DMS153 (cell line): ENCODE measurements around the gene GABPB2.
"Not testable (repeated sequence)": the region's sequence is repeated elsewhere in the genome, so short reads cannot be mapped to it uniquely, and the experiment has no call there.

Source experiments
- DNase-seq: peaks from one replicate; lab custom pipeline; 2025; lab: John Stamatoyannopoulos, UW

Gene GABPB2

DNA sequence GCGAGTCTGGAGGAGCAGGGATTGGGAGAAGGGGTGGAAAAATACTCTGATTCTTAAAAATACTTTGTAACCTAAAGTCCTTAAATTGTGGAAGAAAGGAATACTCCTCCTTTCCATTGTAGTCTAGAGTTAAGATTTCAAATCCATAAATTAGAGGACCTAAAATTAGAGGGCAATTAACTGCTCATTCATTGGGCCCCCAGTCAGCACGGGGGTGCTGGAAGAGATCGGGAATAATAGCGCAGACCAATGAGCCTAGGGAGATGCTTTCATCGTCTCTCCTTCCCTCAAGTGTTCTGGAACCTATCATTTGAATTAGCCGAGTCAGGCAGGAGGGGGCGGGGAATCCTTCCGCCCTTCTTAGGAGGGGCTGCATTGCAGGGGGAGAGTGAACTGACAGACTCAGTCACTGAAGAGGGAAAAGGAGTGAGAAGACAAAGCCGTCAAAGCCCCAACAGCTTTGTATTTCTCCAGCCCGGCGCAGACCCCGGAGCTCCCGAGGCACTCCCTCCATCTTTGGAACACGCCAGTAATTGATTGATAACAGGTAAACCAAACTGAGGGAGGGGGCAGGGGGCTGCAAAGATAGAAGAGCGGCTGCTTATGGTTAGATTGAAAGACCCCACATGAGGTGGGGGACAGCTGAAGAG lies 10.4 kb upstream of the GABPB2 start, which contains the start of gene MLLT11:
Gene MLLT11 (plus strand): TSS at position 391 of the 650 bp plus-strand sequence. CDS start 6,828 bp downstream, outside the sequence.
- peak; percentile 67 for DNase-seq

DNA sequence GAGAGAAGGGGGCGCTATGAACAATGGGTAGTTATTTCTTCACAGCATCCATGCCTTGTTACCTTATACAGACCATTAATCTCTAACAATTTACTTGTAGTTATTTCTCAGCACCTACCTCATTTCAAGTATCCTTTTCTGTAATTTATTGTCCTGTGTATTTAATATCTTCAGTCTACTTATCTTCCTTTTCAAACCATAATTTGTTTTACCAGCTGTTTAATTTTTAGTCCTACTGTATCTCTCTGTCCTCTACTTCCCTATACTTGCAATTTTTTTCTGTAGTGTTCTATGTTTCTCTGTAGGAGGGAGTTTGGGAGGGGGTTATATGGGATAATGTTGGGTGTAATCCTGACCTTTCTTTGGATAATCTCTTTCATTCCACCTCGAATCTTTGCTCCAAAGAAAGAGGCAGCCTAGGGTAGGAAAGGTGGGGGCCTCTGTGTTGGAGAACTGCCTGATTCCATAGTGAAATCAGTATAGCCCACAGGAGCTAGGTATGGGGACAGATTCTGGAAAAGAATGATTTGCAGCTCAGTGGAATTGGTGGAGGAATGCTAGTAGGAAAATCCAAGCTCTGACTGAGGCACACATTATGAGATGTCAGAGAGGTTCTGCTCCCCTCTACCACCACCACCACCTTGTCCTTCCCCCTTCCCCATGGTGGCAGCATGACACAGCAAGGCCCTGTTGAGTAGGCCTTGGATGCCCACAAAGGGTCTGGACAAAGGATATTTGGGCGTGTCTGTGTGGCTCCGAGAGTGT lies 9.7 kb upstream of the GABPB2 start:
- DNase-seq, result no peak

DNA sequence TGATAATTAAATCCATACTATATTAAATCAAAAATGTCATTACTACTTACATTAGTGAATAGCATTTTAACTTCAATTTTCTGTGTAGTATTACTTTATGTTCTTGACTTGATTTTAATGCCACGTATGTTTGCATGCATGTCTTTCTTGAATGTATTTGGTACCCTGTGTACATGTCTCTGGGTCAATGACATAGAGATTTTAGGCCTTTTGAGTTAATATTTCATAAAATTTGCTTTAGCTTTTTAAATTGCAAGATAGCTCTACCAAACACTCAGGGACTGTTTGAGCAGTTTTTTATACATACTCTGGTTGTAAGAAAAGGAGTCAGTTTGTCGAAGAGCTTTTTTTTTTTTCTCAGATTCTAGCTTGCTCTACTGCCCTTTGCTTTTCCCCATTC lies 8.9 kb upstream of the GABPB2 start:
- DNase-seq, result no peak

DNA sequence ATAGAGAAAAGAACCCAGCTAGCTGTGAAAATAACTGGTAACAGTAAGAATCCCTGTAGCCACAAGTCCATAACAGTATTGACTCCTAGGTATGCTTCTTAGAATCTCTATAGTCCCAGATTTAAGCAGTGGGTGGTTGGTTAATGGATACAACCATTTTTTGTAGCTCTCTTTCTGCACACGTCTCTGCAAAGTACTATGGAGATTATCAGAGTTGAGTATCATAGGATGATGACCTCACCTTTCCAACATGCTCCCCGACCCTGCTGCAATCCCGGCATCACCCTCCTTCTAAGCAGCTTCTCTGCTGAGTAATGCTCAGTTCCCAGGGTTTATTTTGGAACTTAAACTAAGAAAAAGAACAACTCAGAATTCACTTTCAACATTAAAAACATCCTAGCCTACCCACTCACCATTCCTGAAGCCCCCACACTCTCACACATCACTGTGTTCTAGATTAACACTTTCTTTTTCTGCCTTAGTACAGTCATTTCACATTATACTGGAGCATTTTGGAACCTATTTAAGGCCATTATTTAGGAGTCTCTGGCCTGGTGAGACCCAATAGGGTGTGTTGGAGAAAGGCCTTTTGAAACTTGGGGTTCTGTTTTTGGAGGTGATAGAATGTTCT lies 7.7 kb upstream of the GABPB2 start:
- DNase-seq, result no peak

DNA sequence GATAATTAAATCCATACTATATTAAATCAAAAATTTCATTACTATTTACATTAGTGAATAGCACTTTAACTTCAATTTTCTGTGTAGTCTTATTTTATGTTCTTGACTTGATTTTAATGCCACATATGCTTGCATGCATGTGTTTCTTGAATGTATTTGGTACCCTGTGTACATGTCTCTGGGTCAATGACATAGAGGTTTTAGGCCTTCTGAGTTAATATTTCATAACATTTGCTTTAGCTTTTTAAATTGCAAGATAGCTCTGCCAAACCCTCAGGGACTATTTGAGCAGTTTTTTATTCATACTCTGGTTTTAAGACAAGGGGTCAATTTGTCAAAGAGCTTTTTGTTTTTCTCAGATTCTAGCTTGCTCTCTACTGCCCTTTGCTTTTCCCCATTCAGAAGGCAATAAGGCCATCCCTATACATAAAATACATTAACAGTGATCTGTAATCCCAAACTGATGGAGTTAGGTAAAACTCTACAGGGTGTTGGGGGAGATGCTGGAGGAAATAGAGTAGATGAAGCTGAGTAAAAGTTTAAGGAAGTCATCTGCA lies 5.4 kb upstream of the GABPB2 start:
- DNase-seq, result no peak

DNA sequence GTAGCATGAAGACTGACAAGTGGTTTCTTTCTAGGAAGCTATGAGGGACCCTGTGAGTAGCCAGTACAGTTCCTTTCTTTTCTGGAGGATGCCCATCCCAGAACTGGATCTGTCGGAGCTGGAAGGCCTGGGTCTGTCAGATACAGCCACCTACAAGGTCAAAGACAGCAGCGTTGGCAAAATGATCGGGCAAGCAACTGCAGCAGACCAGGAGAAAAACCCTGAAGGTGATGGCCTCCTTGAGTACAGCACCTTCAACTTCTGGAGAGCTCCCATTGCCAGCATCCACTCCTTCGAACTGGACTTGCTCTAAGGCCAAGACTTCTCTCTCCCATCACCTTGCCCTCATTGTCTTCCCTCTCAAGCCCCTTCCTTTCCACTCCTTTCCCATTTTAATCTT lies 3.4 kb upstream of the GABPB2 start:
- no peak for DNase-seq

DNA sequence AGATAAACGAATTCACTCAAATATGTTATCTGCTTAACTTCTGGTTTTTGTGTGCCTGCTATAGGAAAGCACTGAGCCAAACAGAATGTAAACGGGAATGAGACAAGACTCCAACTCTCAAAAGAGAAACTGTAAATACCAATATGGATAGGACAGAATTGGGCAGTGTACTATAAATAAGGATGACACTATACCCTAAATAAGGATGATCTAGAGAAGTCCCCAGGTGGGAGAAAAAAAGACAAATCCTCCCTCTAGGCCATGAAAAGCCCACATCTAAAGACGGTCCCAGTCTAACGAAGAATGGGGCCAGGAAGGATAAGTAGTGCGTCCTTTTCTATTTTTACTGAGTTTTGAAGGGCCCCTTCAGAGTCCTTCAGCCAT lies 1.5 kb upstream of the GABPB2 start:
- DNase-seq, result no peak

DNA sequence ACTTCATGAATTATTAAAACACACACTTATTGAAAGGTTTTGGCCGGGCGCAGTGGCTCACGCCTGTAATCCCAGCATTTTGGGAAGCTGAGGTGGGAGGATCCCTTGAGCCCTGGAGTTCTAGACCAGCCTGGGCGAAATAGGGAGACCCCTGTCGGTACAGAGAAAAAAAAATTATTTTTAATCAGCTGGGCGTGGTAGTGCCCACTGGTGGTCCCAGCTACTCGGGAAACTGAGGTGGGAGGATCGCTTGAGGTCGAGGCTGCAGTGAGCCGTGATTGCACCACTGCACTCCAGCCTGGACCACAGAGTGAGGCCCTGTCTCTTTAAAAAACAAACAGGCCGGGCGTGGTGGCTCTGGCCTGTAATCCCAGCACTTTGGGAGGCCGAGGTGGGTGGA lies 1.7 kb downstream of the GABPB2 start:
- DNase-seq, result no peak

DNA sequence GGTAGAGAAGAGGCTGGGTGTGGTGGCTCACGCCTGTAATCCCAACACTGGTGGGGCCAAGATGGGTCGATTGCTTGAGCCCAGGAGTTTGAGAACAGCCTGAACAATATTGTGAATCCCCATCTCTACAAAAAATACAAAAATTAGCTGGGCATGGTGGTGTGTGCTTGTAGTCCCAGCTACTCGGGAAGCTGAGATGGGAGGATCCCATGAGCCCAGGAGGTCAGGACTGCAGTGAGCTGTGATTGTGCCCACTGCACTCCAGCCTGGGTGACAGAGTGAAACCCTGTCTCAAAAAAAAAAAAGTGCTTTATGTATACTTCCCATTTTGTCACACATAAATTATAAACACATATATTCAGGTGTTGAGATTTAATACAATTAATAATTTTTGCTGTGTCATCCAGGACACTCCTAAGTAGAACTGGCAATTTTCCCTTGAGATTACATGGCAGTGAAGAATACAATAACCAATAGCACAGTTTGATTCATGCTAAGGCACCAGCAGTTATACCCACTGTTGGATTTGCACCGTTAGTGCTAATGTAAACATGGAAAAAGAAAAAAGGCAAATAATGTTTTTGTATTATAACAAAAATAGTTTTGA lies 15.5 kb downstream of the GABPB2 start:
- DNase-seq, result no peak

DNA sequence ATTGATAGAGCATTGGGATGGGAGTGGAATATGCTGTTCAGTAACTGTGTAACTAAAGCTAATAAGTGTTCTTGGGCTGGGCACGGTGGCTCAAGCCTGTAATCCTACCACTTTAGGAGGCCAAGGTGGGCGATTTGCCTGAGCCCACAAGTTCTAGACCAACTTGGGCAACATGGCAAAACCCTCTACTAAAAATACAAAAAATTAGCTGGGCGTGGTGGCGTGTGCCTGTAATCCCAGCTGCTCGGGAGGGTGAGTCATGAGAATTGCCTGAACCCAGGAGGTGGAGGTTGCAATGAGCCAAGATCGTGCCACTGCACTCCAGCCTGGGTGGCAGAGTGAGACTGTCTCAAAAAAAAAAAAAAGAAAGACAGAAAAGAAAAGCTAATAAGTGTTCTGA lies 26.9 kb downstream of the GABPB2 start:
- DNase-seq, result not testable (repeated sequence)

DNA sequence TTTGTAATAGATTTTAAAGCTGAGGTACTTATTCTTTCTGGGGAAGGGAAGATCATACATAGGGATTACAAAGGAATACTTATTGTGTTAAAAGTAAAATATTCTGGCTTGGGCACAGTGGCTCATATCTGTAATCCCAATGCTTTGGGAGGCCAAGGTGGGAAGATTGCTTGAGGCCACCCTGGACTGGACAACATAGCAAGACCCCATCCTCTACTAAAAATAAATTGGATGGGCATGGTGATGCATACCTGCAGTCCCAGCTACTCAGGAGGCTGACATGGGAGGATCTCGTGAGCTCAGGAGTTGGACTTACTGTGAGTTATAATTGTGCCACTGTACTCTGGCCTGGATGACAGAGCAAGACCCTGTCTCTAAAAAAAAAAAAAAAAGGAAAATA lies 27.6 kb downstream of the GABPB2 start:
- DNase-seq, result no peak

DNA sequence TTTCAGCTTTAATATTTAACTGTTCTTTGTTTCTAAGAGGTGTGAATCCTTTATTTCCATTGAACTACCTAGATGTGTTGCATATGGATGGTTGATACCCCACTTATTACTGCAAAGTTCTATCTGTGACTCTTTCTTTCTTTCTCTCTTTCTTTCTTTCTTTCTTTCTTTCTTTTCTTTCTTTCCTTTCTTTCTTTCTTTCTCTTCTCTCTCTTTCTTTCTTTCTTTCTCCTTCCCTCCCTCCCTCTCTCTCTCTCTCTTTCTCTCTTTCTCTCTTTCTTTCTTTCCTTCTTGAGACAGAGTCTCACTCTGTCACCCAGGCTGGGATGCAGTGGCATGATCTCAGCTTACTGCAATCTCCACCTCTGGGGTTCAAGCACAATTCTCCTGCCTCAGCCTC lies 34.1 kb downstream of the GABPB2 start:
- DNase-seq, result no peak

DNA sequence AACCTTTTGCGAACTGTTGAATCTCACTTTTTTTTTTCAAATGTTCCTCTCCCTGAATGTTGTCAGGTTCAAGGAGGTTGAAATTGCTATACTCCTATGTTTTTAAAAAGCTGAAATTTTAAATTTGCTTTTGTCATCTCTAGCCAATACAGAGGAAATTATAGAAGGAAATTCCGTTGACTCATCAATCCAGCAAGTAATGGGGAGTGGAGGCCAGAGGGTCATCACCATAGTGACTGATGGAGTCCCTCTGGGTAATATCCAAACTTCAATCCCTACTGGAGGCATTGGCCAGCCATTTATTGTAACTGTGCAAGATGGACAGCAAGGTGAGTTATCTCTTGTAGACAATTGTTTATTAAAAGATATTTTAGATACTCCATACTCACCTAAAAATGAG lies 36.3 kb downstream of the GABPB2 start:
- no peak for DNase-seq

DNA sequence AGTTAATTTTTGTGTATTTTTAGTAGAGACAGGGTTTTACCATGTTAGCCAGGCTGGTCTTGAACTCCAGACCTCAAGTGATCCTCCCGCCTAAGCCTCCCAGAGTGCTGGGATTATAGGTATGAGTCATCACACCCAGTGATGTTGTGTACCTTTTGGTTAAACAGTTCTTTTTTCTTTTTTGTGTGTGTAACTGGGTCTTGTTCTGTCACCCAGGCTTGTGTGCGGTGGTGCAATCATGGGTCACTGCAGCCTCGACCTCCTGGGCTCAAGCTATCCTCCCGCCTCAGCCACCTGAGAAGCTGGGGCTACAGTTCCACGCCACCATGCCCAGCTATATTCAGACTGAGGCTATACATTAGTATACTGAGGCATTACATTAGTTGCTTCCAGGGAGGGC lies 37.8 kb downstream of the GABPB2 start:
- no peak for DNase-seq

DNA sequence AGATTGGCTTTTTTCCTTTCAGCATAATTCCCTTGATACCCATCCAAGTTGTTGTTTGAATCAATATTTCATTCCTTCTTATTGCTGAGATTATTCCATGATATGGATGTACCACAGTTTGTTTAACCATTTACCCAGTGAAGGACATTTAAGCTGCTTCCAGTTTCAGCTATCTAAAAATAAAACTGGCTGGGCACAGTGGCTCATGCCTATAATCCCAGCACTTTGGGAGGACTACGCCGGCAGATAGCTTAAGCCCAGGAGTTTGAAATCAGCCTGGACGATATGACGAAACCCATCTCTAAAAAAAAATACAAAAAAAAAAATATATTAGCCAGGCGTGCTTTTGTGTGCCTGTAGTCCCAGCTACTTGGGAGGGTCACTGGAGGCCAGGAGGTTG lies 43.3 kb downstream of the GABPB2 start:
- DNase-seq, result no peak

DNA sequence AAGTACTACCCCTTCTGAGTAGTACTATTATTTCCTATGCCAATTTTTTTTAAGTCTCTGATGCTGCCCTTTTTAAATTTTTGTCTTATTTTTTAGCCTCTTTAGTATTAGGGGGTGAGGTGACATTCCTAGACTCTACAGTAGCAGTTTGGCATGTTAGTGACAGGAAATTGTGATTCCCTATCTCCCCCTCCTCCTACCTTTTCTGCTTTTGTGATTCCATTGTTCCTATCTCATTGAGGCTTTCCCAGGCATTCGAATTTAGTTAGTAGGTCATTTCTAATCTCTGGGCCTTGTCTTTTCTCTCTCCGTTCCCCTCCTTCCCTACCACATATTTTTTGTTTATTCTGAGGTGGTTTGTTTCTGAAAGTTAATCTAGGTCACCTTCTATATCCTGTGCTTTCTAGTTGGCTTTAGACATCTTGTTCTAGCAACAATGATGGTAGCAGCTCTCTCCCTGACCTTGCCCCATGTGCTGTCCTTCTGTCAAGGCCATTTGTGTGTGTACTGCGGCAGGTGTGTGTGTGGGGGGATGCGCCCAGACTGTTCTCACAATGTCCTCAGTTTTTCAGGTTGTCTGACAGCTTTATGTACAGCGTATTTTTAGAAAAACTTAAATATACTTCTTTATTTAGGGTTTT lies 54.3 kb downstream of the GABPB2 start:
- DNase-seq, result no peak

DNA sequence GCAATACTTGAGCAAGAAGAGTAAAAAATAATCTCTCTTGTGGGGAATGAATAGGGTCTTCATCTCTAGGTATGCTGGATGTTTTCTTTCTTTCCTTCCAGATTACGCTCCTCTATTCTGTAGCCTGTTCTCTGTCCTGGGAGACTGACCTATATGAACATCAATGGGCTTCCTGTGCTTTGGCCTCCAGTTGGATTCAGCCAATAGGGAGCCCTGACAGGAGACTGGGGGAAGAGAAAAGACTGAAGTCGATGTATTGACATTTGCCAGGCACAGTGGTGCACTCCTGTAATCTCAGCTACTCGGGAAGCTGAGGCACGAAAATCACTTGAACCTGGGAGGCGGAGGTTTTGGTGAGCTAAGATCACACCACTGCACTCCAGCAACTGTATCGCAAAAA lies 58.2 kb downstream of the GABPB2 start:
- DNase-seq, result no peak

DNA sequence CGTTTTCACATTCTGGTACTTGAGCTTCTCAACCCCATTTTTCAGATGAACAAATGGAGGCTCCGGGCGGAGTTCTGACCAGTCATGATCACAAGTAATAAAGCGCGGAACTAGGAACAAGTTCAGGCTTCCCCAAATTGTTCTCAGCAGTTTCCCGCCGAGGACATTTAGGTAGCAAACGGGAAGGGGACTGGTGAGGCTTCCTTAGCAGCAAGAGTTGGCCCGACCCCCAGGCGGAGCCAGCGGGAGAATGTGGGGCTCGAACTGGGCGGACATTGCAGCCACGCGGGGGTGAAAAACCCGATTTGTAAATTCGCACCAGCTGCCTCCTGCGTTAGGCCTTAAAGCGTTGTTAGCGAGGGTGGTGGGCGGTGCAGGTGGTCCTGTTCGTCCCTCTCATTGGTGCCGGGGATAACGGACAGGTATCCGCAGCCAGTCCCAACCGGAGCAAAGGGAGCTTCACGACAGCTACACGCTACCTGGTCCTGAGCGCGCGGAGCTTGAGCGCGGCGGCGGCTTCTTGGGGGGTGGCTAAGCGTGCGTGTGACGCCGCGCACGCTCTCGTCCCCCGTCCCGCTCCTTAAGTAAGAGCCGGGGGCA lies 60.5 kb downstream of the GABPB2 start:
- peak; percentile 96 for DNase-seq

DNA sequence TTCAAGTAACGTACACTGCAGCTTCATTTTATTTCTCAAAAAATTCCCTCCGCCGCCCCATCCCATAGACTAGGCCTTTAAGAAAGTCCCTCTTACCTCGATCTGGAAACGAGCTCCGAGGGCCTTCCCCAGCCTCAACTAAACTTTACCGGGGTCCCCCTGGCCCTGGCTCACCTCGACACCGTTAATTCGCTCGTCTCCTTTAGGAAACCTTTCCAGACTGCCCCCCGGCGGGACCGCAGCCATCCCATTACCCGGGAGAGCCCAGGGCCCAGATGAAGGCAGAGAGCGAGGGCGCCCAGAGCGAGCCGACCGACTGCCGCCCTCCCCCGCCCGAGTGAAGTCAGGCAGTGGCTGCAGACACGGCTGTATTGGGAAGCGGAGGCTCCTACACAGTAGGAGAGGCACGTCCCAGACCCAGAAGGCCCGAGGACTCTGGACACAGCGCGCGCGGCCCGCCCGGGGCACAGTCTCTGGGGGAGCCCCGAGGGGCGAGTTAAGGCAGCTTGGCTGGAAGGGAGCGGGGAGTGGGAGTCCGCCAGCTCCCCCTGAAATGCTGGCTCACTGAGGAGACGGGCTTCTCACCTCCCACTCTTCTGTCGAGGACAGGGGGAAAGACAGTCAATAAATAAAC lies 61.3 kb downstream of the GABPB2 start:
- DNase-seq, result no peak

DNA sequence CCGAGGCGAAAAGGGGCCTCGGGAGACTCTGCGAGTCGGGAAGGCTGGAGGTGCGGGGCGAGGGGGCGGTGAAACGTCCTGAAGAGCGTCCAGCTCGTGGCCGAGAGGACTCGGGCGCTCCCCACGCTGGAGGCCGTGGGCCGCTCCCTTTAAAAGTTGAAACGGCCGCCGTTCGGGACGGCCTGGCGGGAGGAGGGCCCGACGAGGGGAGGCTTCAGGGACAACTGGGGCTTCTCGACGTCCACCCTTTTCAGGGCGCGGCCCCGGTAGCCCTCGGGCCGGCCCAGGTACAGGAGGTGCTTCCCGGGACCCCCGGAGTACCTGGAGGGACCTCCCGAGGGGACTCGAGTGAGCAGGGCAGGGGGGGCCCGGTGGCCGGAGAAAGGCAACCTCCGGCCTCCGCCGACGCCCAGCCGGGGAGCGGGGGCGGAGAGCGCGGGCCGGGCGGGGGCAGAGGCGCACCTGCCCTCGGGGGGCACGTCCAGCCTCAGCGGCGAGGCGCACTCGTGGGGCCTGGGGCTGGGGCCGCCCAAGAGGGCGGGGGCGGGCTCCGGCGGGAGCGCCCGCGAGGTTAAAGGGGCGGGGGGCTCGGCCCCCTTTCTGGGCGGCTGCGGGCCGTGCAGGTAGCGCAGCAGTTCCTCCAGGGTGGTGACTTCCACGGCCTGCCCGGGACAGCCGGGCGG lies 61.9 kb downstream of the GABPB2 start:
- DNase-seq, result no peak
